Measurements from ENCODE around the gene PIEZO1. TPM values are rescaled to one million over a fixed set of nuclear protein-coding genes. Genes with fewer than 3 reads are reported as not detected.
"Not testable (repeated sequence)": the region's sequence is repeated elsewhere in the genome, so short reads cannot be mapped to it uniquely, and the experiment has no call there.

Gene PIEZO1
- total RNA-seq, 1 donor, result 197 TPM

DNA sequence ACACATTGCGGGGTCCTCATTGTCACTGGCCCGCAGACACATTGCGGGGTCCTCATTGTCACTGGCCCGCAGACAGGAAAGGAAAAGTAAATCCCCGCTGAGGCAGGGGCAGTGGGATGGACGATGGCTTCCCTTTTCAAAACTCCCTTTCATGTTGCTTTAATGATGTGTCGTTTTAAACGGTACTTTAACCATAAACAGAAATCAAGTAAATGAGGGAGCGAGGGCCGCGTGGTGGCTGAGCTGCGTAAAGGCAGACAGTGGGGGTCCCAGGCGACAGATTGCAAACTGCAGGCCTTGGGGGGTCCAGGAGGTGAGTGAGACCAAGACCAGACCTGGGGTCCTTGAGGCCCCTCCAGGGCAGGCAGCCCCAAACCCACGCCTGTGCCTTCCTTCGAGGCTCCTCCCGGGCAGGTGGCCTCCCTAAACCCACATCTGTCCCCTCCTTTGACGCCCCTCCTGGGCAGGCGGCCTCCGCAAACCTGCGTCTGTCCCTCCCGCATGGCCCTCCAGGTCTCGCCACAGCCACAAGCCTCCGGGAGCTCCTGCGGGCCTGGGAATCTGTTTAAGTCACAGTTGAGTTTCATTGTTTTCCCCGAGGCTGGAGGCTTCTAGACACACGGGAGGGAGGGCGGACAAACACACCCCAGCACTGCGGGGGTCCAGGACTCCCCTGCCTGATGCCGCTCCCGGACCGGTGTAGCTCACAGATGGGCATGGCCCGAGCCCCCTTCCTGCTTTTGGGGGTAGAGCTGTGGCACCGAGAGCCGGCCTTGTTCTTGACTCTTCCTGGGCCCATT is 7.3 kb downstream of the PIEZO1 start:
- TF ChIP-seq, protein P1, sequence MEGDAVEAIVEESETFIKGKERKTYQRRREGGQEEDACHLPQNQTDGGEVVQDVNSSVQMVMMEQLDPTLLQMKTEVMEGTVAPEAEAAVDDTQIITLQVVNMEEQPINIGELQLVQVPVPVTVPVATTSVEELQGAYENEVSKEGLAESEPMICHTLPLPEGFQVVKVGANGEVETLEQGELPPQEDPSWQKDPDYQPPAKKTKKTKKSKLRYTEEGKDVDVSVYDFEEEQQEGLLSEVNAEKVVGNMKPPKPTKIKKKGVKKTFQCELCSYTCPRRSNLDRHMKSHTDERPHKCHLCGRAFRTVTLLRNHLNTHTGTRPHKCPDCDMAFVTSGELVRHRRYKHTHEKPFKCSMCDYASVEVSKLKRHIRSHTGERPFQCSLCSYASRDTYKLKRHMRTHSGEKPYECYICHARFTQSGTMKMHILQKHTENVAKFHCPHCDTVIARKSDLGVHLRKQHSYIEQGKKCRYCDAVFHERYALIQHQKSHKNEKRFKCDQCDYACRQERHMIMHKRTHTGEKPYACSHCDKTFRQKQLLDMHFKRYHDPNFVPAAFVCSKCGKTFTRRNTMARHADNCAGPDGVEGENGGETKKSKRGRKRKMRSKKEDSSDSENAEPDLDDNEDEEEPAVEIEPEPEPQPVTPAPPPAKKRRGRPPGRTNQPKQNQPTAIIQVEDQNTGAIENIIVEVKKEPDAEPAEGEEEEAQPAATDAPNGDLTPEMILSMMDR (IDR thresholded peaks at IDR 0.05; ENCODE audit: insufficient read depth, low read depth, low read length), result no peak
- H3K4me3 ChIP-seq (ENCODE audit: low read depth, low read length), result no peak overlapping the region
- DNase-seq (ENCODE audit: low read depth), result no peak

DNA sequence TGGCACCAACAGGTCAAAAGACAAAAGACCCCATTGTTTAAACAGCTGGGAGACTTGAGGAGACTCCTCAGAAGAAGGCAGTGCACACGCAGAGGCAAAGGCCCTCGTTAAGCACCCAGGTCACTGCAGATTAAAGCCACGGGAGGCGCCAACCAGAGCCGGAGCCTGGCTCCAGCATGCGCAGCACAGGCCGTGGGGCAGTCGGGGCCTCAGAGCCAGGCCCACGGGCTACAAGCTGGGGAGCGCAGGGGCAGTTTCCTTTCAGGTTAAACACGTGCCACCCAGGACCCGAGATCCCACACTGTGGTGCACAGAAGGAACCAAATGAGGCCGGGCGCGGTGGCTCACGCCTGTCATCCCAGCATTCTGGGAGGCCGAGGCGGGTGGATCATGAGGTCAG is 9.2 kb downstream of the PIEZO1 start:
- TF ChIP-seq, protein P1 (IDR thresholded peaks at IDR 0.05; ENCODE audit: insufficient read depth, low read depth, low read length), result no peak
- no peak overlapping the region for H3K4me3 ChIP-seq (ENCODE audit: low read depth, low read length)
- DNase-seq (ENCODE audit: low read depth), result no peak

DNA sequence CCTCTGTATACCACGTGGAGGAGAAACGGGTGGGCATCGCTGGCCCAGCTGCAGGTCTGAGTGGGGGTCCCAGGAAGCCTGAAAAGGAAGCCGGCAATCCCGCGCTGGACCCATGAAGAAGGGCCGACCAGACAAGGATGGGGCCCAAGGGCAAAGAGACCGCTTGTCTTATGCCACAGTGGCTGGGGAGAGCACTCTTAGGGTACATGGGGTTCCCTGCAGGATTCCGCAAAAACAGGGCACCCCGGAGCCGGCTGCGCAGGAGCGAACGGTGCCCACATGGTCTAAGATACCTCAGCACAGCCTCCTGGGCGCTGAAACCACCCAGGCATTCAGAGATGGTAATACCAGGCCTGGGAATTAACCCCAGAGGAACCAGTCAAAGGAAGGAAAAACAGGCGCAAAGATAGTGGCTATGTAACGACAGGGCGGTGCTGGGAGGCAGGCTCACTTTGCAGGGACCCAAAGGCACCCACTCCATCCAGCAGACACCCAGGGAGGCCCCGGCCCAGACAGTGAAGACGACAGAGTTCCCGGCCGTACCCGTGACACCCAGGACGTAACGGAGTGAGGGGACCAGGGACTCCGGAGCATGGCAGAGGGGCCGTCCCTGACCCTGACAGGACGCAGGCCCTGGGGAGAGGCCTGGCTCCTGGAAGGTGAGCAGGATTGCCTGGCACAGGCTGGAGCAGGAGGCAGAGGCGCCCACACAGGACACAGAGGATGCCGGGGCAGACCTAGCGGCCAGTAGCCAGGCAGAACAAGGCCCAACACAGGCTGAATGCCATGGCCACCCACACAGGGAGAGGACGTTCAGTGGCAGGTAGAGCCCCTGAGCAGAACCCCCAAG is 10.3 kb downstream of the PIEZO1 start:
- no peak overlapping the region for H3K4me3 ChIP-seq (ENCODE audit: low read depth, low read length)
- no peak for DNase-seq (ENCODE audit: low read depth)
- TF ChIP-seq, protein P1 (IDR thresholded peaks at IDR 0.05; ENCODE audit: insufficient read depth, low read depth, low read length), result no peak

DNA sequence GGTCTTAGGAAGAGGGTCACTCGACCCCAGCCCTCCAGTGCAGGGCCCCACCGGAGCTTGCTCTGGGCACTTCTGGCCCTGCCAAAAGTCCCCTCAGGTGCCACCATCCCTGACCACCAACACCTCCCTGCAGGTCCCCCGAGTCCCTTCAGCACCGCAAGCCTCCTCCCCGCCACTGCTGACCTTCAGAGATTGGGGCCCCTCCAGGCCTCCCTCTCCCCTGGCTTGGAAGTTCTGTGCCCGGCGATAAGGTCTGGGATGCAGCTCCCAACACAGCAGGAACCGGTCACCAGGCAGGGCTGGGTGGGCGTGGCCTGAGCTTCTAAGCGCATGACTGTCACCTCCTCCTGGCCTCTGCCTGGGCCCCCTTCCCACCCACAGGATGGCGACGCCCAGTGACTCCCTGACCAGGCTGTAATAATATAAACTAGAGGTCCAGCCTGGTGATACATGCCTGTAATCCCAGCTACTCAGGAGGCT is 11.2 kb downstream of the PIEZO1 start:
- TF ChIP-seq, protein P1 (IDR thresholded peaks at IDR 0.05; ENCODE audit: insufficient read depth, low read depth, low read length), result no peak
- DNase-seq (ENCODE audit: low read depth), result peak; percentile 87
- H3K4me3 ChIP-seq (ENCODE audit: low read depth, low read length), result peak overlapping the region; percentile 35

DNA sequence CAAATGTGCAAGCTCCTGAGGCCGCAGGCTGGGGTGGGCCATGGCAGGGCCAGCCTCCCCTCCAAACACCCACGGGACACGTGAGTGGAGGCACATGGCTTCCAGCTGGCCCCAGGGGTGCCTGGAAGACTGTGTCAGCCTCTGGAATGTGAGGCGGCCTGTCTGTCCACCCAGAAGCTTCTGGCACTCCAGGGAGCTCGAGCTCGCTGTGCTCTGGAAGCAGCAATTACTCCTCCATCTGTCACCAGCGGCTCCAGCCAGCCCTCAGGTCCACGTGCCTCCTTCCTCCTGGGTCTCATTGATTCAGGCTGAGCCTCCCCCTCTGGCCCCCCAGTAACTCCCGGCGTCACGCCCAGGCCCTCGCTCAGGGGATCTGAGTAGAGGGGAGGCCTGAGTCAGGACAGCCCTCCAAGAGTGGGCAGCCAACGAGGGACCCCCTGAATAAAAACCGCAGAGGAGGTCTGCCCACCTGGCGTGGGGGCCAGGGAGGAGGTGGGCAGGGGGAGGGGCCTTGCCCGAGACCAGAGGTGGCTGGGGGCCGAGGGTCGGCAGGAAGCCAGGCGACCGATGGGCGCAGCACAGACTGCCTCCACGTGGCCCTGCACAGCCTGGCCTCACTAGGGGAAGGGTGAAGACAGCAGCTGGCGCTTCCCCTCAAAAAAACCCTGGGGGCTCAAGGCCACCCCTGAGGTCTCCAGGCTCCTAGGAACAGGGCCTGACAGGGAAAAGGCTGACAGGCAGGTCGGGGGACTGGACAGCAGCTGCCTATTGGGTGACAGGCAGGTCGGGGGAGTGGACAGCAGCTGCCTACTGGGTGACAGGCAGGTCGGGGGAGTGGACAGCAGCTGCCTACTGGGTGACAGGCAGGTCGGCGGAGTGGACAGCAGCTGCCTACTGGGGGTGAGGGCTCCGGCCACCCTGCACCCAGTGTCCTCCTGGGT is 11.9 kb downstream of the PIEZO1 start:
- TF ChIP-seq, protein P1 (IDR thresholded peaks at IDR 0.05; ENCODE audit: insufficient read depth, low read depth, low read length), result no peak
- peak; percentile 94 for DNase-seq (ENCODE audit: low read depth)
- peak overlapping the region; percentile 6 for H3K4me3 ChIP-seq (ENCODE audit: low read depth, low read length)

DNA sequence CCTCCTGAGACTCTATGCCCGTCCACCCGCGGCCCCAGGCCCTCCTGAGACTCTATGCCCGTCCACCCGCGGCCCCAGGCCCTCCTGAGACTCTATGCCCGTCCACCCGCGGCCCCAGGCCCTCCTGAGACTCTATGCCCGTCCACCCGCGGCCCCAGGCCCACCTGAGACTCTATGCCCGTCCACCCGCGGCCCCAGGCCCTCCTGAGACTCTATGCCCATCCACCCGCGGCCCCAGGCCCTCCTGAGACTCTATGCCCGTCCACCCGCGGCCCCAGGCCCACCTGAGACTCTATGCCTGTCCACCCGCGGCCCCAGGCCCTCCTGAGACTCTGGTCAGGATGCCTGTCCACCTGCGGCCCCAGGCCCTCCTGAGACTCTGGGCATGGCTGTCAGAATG is 13.2 kb downstream of the PIEZO1 start:
- H3K4me3 ChIP-seq (ENCODE audit: low read depth, low read length); DNase-seq (ENCODE audit: low read depth): not testable (repeated sequence)

Measured in fibroblast of villous mesenchyme (primary cell).